Measurements from ENCODE around the gene SEC14L1.
"Not testable (repeated sequence)": the region's sequence is repeated elsewhere in the genome, so short reads cannot be mapped to it uniquely, and the experiment has no call there.

SEC14L1 gene

GRCh38 chr17:77116371-77116860, 24.4 kb upstream of the SEC14L1 start:
- ATAC-seq, result no peak

- no peak for ATAC-seq
Measured at GRCh38 chr17:77117415-77117814, 23.4 kb upstream of the SEC14L1 start.

DNA sequence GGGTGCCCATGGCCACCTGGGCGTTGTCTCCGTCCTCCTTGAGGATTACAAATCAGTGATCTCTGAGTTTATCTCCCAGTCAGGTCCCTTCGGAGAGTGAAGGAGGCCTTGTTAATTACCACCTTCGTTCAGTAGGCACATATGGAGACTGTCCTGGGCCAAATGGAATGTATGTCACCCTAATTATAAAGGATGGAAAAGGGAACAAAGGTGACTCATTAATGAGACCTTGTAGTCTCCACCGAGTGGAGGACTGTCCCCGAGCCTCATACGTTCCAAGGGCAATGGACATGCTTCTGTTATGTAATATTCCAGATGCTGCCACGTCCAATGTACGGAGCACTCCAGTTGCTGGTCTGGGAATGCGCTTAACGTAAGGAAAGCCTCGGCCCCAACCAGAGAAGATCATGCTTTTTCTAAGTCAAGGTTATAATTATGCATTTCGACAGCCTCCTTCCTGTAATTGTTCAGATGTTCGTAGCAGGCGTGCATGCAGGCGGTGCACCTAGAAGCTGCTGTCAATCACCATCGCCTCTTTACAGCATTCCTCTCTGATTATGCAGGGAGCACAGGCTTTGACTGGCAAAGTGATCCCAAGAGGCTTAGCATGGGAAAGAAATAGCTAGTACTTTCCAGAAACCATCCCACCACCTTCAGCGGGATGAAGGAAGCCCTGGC, 22.4 kb upstream of the SEC14L1 start:
- no peak for ATAC-seq

DNA sequence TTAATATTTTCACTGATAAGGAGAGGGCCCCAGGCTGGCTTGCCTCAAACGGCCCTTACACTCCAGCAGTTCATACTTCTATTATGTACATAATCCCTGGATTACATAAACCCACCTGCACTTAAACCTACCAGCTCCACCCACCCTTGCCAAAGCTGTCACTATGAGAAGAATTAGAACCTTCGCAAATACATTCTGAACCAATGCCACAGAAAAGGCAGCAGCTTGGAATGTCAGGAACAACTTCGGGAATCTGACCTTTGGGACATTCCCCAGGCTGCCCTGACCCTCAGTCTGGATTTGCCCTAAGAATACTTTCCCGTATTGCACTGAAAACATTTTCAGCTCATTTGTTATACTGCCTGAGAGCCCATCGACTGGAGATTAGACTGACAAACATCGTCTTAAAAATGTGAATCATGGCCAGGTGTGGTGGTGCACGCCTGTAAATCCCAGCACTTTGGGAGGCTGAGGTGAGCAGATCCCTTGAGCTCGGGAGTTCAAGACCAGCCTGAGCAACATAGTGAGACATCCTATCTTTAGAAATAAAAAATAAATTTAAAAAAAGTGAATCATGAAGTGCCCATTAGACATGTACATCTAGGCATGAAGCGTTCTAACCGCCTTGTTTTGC, 21.0 kb upstream of the SEC14L1 start:
- ATAC-seq, result no peak

- no peak for ATAC-seq
Measured at GRCh38 chr17:77120868-77121267, 19.9 kb upstream of the SEC14L1 start.

- ATAC-seq, result no peak
Measured at GRCh38 chr17:77124192-77124889, 16.4 kb upstream of the SEC14L1 start.

DNA sequence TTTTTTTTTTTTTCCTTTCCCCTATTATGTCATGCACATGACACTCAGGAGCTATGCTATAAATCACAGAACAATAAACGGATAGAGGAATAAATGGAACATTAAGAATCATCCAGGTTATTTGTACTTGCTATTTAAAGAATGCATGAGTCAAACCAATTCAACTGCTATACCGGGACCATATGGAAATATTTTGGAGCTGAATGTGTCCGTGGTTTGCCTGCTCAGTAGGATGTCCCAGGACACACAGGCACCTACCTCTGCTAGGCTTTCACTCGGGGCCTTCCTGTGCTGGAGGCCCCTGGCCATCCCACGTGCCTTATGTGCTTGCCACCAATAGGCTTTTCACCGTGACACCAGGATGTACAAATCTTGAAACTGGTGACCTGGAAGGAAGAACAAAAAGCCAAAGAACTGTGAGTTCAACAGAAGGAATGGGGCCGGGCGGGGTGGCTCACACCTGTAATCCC, 15.3 kb upstream of the SEC14L1 start:
- ATAC-seq, result no peak

DNA sequence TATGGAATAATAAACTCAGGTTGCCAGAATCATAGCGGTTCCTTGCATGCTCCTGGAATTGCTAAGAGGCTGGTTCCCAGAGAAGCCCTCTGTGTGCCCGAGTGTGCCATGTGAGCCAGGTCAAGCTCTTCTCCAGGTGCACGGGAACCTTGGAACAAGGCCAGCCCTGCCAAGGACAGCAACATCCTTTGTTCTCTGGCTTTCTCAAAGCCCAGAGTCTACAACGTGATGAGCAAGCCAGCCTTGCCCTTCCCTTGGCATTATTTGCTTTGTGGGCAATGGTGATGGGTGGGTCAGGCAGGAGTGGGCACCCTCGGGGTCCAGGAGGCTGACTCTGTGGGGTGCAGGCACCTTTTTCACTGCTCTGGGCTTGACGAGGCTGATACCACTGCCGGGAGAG, 14.2 kb upstream of the SEC14L1 start:
- ATAC-seq, result no peak

GRCh38 chr17:77127735-77128361, 12.9 kb upstream of the SEC14L1 start:
- peak; percentile 98 to 99 for ATAC-seq

- no peak for ATAC-seq
Measured at GRCh38 chr17:77128896-77129567, 11.7 kb upstream of the SEC14L1 start.

DNA sequence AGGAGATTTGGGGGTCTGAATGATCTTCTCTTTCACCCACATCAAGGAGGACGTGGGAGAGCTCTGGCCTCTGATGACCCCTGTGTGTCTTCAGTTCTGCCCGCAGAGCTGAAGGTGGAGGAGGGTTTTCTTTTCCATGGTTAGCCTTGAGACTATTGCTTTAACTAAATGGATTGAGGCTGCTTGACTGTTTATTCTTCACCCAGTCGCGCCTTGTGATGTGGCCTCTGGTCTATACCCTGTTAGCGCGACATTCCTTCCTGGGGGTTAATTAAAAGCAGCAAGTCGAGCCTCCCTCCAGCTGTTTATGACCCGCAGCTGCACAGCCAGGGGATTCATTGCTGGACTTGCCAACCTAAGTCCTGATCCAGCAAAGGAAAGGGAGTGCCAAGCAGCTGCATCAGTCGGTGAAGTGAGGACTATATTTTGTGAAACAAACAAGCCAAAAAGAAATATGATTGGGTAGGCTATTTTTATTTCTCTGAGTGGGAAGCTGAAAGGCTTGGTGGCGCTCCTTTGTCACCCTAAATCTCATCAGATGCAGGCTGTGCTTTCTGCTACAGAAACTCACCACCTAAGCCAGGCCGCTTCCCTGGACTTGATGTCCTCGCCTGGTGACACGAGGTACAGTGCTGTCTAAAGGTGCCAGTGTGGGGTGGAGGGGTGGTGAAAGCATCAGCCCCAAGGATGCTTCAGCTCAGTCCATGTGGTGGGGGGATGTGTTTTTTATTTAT, 11.0 kb upstream of the SEC14L1 start:
- ATAC-seq, result no peak

DNA sequence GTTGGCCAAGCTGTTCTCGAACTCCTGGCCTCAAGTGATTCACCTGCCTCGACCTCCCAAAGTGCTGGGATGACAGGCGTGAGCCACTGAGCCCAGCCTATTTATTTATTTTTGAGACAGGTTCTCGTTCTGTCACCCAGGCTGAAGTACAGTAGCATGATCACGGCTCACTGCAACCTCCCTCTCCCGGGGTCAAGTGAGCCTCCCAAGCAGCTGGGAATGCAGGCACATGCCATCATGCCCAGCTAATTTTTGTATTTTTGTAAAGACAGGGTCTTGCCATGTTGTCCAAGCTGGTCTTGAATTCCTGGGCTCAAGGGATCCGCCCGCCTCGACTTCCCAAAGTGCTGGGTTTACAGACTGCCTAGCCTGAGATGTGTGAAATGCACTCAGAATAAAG, 10.2 kb upstream of the SEC14L1 start:
- no peak for ATAC-seq

GRCh38 chr17:77131904-77132303, 8.9 kb upstream of the SEC14L1 start:
- ATAC-seq, result no peak

GRCh38 chr17:77132411-77133086, 8.2 kb upstream of the SEC14L1 start:
- ATAC-seq, result no peak

- no peak for ATAC-seq
Measured at GRCh38 chr17:77133087-77133638, 7.6 kb upstream of the SEC14L1 start.

- ATAC-seq, result no peak
Measured at GRCh38 chr17:77136420-77136767, 4.4 kb upstream of the SEC14L1 start.

- ATAC-seq, result no peak
Measured at GRCh38 chr17:77137111-77137510, 3.7 kb upstream of the SEC14L1 start.

GRCh38 chr17:77137886-77138285, 2.9 kb upstream of the SEC14L1 start:
- ATAC-seq, result not testable (repeated sequence)

- ATAC-seq, result peak; percentile 79 to 83
Measured at GRCh38 chr17:77140166-77140877, 447 bp upstream of the SEC14L1 start.

GRCh38 chr17:77141846-77142449, 1.2 kb downstream of the SEC14L1 start:
- ATAC-seq, result no peak
